Stromal cell of bone marrow (primary cell): ENCODE results near the gene ERFL.
"Not testable (repeated sequence)": the region's sequence is repeated elsewhere in the genome, so short reads cannot be mapped to it uniquely, and the experiment has no call there.

Source experiments
- DNase-seq: peaks from one replicate; pipeline ENCODE4 v3.0.0-alpha.2; 2012; ENCODE audit warnings: low read depth

Gene ERFL

GRCh38 chr19:41941410-41942202 is 13.4 kb upstream of the ERFL start:
- DNase-seq = no peak

- no peak for DNase-seq
Observed at GRCh38 chr19:41940731-41941409, 12.6 kb upstream of the ERFL start.

- DNase-seq = no peak
Observed at GRCh38 chr19:41939861-41940730, 11.8 kb upstream of the ERFL start.

- DNase-seq = not testable (repeated sequence)
Observed at GRCh38 chr19:41939209-41939608, 11.0 kb upstream of the ERFL start.

- no peak for DNase-seq
Observed at GRCh38 chr19:41937525-41938468, 9.5 kb upstream of the ERFL start.

- no peak for DNase-seq
Observed at GRCh38 chr19:41936961-41937360, 8.7 kb upstream of the ERFL start.

- DNase-seq = no peak
Observed at GRCh38 chr19:41936416-41936850, 8.2 kb upstream of the ERFL start.

- no peak for DNase-seq
Observed at GRCh38 chr19:41935760-41936415, 7.6 kb upstream of the ERFL start.

- no peak for DNase-seq
Observed at GRCh38 chr19:41934849-41935374, 6.7 kb upstream of the ERFL start.

- DNase-seq = no peak
Observed at GRCh38 chr19:41933693-41934426, 5.6 kb upstream of the ERFL start.

- no peak for DNase-seq
Observed at GRCh38 chr19:41932720-41933332, 4.6 kb upstream of the ERFL start.

GRCh38 chr19:41932259-41932719 is 4.0 kb upstream of the ERFL start:
- DNase-seq = no peak

GRCh38 chr19:41930926-41931592 is 2.8 kb upstream of the ERFL start:
- no peak for DNase-seq

GRCh38 chr19:41930322-41930722 is 2.1 kb upstream of the ERFL start:
- no peak for DNase-seq

GRCh38 chr19:41929536-41930071 is 1.4 kb upstream of the ERFL start:
- no peak for DNase-seq

- DNase-seq = no peak
Observed at GRCh38 chr19:41928754-41929535, 696 bp upstream of the ERFL start.

- no peak for DNase-seq
Observed at GRCh38 chr19:41927497-41928192, 604 bp downstream of the ERFL start.
